Uterus (tissue), 2 donors: Measurements from ENCODE around the gene WDFY2.

Source experiments
- POLR2A ChIP-seq, 2 donors: fragments of 450-650 bp; IDR thresholded peaks; one replicate each; pipeline ENCODE4 v1.6.1; 2016; ENCODE audit warnings: antibody characterized with exemption in 2 of 2, mild to moderate bottlenecking in 1 of 2, moderate library complexity in 1 of 2
- TF ChIP-seq, protein P1 (sequence below), 4 experiments: fragments of 200-600 bp in 2 of 4; fragments of 450-650 bp in 2 of 4; sonication (generic) in 2 of 4; IDR thresholded peaks; one replicate each; pipeline ENCODE4 v1.5.1; 2016 to 2019; ENCODE audit warnings: antibody characterized with exemption in 4 of 4, mild to moderate bottlenecking in 2 of 4, moderate library complexity in 1 of 4

DNA sequence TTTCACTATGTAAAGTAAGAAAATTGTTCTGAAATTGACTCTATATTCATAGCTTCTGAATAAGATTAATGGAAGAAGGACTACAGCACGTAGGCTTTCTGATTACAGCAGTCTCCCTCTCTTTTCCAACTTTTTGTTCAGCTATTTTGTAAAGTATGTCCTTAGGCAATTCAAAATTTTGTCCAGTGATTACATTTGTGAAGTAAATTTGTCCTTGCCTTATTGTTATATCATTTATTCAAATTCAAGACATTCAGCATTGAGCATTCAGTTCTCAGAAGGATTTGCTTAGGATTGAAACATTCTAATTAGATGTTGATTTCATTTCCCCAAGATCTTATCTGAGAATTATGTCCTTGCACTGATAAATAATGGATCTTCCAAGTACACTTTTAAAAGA is 76.6 kb downstream of the WDFY2 start:
- TF ChIP-seq POLR2A (IDR thresholded peaks at IDR 0.05) = no peak
- TF ChIP-seq, protein P1, sequence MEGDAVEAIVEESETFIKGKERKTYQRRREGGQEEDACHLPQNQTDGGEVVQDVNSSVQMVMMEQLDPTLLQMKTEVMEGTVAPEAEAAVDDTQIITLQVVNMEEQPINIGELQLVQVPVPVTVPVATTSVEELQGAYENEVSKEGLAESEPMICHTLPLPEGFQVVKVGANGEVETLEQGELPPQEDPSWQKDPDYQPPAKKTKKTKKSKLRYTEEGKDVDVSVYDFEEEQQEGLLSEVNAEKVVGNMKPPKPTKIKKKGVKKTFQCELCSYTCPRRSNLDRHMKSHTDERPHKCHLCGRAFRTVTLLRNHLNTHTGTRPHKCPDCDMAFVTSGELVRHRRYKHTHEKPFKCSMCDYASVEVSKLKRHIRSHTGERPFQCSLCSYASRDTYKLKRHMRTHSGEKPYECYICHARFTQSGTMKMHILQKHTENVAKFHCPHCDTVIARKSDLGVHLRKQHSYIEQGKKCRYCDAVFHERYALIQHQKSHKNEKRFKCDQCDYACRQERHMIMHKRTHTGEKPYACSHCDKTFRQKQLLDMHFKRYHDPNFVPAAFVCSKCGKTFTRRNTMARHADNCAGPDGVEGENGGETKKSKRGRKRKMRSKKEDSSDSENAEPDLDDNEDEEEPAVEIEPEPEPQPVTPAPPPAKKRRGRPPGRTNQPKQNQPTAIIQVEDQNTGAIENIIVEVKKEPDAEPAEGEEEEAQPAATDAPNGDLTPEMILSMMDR (IDR thresholded peaks at IDR 0.05) = no peak
